Glomerular endothelial cell (primary cell): Measurements from ENCODE around the gene P2RX1. TPM values are rescaled to one million over a fixed set of nuclear protein-coding genes. Genes with fewer than 3 reads are reported as not detected.
"Not testable (repeated sequence)": the region's sequence is repeated elsewhere in the genome, so short reads cannot be mapped to it uniquely, and the experiment has no call there.

Experiments
- DNase-seq: peaks from one replicate; pipeline ENCODE4 v3.0.0-alpha.2; 2011; ENCODE audit warnings: low read depth, low spot score; ENCODE audit errors: extremely low read depth
- total RNA-seq: library from RNA; depleted of rRNA; stranded (reverse); fragments of >200 nt; gene quantifications from 2 replicates; pipeline ENCODE4 v1.2.3, GENCODE V29; 2015

Gene P2RX1
- total RNA-seq, 1 donor from 2014 or later, result not detected

DNA sequence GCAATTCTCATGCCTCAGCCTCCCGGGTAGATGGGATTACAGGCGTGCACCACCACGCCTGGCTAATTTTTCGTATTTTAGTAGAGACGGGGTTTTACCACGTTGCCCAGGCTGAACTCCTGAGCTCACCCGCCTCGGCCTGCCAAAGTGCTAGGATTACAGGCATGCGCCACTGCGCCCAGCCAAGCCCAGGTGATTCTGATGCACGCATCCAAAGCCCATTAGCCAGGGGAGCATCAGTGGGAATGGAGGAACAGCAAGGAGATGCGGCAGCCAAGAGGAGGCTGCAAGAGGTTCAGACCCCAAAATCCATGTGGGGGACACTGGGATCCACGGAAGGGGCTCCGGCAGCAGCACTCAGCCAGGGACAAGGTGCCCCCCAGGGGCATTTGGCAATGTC is 35.9 kb upstream of the P2RX1 start:
- DNase-seq, result no peak

GRCh38 chr17:3951420-3951819 is 35.2 kb upstream of the P2RX1 start:
- no peak for DNase-seq

- no peak for DNase-seq
These were observed 34.7 kb upstream of the P2RX1 start for GRCh38 chr17:3951003-3951402.

GRCh38 chr17:3950584-3950983 is 34.3 kb upstream of the P2RX1 start:
- no peak for DNase-seq

DNA sequence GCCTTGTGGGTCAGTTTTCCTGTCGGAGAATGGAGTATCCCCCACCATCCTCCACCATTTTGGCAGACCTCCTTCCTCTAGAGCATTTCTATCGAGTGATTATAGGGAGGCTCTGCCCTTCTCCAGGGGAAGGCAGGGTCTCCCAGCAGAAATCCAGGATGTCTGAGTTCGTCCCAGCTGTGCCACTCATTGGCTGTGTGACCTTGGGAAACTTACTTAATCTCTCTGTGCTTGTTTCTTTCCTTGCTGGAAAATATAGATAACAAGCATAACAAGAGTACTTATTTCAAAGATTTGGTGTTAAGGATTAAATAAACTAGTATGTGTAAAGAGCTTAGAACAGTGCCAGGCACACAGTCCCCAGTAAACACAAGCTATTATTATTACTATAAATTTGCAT is 33.2 kb upstream of the P2RX1 start:
- DNase-seq, result no peak

- DNase-seq, result not testable (repeated sequence)
These were observed 32.3 kb upstream of the P2RX1 start for GRCh38 chr17:3948551-3948950.

- no peak for DNase-seq
These were observed 31.1 kb upstream of the P2RX1 start for GRCh38 chr17:3947318-3947810.

GRCh38 chr17:3946711-3947235 is 30.5 kb upstream of the P2RX1 start:
- DNase-seq, result no peak

DNA sequence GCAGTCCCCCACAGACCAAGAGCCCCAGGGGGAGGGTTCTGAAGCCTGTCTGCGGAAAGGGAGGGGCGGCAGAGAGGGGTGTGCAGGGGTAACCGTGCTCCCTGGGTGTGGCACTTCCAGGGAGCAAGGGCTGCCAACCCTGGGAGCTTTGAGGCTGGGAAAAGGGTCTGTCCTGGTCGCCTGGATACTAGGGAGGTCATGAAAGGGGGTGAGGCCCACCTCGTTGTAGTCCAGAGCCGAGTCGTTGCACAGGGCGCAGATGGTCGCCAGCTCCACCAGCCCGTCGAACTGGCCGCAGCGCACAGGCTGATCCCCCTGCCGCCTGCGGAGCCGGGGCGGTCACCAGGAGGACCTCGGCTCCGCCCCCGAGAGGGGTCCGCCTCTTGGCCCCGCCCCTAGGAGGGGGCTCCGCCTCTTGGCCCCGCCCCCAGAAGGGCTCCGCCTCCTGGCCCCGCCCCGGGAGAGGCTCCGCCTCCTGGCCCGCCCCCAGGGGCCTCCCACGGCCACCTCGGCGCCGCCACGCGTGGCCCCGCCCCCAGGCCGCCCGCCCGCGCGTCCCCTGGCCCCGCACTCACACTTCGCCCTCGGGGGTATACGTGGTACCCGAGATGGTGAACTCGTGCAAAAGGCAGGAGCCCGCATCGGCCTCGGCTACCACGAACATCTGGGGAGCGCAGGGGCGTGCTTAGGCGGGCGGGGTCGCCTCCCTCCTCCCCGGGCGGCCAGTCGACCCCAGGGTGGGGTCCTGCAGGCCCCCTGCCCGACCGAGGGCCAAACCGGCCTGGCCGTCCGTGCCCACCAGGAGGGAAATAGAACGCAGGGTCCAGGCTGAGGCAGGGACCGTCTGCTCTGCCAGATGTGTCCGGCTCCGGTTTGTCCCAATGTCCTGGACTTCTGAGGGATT is 28.5 kb upstream of the P2RX1 start:
- no peak for DNase-seq

DNA sequence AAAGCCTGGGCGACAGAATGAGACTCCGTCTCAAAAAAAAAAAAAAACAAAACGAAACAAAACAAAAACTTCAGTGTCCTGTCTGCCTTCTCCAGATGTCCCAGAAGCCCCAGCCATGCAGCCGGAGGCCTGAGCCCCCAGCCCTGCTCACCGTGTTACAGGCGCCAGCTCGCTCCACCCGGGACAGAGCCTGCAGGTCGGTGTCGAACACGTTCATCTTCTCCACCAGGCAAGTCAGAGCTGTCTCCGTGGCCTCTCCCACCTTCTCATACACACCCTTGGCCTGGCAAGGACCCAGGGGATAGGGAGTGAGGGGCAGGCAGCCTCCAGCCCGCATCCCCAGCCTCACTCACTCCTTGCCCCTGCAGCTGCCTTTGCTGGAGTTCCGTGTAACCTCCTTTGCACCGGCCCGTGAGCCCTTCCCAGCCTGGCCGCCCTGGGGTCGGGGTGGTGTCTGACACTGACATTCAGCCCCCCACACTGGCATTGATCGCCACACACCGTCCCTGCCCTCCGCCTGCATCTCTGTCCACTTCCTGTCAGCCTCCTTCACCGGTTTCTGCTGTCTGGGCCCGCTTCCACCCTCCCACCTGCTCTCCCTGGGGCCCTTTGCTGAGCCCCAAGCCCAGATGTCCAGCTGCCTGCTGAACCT is 27.1 kb upstream of the P2RX1 start:
- DNase-seq, result no peak

GRCh38 chr17:3940965-3941698 is 24.9 kb upstream of the P2RX1 start:
- DNase-seq, result no peak

DNA sequence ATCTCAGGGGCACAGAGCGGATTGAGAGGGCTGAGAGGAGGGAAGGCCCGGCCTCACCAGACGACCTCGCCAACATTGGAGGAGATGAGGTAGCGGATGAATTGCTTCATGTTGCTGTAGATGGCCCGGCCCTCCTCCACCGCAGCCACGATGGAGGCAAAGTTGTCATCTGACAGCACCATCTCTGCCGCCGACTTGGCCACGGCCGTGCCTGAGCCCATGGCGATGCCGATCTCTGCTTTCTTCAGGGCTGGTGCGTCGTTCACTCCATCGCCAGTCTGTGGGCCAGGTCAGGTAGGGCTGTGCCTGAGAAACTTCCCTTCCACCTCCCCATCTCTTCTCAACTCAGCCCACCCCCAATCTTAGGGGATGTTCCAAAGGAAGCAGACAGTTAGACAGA is 21.1 kb upstream of the P2RX1 start:
- no peak for DNase-seq

- no peak for DNase-seq
These were observed 19.6 kb upstream of the P2RX1 start for GRCh38 chr17:3935825-3936355.

- peak; percentile 41 for DNase-seq
These were observed 18.9 kb upstream of the P2RX1 start for GRCh38 chr17:3935140-3935542.

- no peak for DNase-seq
These were observed 13.5 kb upstream of the P2RX1 start for GRCh38 chr17:3929764-3930163.

DNA sequence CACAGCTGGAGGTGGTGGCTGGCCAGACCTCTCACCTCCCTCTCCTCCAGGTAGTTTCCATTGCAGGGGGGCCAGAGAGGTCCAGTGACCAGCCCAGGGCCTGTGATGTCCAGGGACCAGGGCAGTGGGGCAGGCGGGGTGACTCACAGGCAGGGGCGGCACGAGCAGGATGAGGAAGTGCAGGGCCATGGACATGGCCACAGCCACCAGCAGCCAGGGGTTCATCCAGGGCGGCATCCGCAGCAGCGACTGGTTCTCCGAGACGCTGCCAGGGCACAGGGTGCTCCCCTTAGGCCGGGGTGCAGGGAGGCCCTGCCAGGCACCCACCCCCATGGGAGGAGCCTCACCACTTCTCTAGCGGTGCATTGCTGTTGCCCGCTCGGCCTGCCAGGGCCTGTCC is 12.9 kb upstream of the P2RX1 start:
- no peak for DNase-seq

DNA sequence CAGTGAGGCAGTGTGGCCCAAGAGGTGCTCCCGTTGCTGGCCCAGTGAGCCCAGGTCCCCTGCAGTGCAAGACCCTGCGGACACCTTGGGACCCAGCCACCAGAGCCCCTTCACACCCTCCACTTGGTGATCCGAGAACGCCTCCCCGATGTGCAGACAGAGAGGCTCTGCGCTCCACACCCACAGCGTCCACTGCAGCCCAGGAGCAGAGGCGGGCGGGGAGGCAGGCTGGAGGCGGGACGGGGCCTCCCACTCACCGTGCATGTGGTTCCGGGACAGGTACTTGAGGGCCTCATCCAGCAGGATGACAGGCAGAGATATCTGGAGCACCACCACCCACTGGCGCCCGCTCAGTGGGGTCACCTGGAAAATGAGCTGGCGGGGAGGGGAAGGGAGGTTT is 12.1 kb upstream of the P2RX1 start:
- no peak for DNase-seq

DNA sequence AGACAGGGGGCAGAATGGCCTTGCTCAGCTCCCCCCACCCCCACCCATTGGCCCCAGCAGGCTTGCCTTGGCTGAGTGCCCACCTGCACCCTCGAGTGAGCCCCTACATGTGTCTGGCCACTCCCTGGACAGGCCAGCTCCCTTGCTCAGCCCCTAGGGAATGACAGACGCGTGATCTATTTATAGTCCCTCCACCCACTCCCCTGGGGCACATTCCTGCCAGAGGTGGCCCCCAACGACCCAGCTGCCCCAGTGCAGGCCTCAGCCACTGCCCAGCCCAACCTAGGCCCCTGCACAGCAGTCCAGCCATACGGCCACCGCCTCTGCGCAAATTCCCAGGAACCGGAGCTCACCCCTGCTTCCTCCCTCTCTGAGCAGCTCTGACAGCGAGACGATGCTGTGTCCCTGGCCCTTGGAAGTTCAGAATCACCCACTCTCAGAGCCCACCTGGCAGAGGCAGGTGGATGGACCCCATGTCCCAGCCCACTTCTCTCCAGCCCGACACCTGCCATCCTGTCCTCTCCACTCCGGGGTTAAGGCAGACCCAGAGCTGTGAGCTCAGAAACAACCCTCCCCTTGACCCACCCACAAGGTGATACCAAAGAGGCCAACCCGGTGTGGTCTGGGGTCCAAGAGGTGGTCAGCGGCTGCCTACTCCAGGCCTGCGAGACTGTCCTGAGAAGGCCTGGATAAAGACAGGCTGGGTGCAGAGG is 11.5 kb upstream of the P2RX1 start:
- no peak for DNase-seq

DNA sequence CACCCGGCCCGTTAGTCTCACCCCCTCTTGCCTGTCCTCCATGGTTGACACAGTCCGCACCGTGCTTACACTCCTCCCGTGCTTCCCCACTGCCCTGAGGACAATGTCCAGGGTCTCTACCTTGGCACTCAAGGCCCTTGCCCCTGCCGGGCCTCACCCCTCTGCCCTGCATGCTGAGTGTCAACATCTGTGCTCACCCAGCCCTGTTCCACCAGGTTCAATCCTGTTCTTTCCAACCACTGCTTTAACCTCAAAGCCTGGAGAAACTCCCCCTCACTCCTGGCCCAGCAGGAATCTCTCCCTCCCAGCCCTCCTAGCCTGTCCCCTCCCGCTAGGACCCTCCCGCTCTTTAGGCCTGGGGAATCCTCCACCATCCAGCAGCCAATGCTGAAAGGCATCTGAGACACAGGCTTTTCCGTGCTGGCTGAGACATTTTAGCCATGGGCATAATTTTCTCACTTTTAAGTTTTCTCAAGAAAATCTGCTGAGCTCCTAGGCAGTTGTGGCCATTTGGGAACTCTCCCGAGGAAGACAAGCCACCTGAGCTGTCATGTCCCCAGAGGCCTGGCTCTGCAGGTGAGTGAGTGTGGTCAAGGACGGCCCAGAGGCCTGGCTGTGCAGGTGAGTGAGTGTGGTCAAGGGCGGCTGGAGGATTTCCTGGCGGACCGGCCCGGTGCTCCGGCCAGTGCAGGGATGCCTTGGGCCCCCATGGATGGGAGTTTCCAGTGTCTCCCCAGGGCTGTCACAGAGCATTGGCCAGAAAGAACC is 10.8 kb upstream of the P2RX1 start:
- DNase-seq, result no peak
